Left lung (tissue), 10 donors: Measurements from ENCODE around the gene ZNF536. TPM values are rescaled to one million over a fixed set of nuclear protein-coding genes. Genes with fewer than 3 reads are reported as not detected.

Source experiments
- ATAC-seq: fragments of 200-7000 bp; cut with Tn5 transposase; one replicate; pipeline ENCODE4 v1.9.1; 2020; ENCODE audit warnings: moderate library complexity
- DNase-seq, 4 donors: peaks; one replicate each; pipeline ENCODE4 v3.0.0-alpha.2; 2013 to 2020
- H3K27ac ChIP-seq, 2 donors: fragments of 200-600 bp; sonication (generic) in 1 of 2; one replicate each; pipeline versions ENCODE4 v1.5.0 to v1.8.0; 2020 to 2021
- H3K27me3 ChIP-seq, 2 donors: fragments of 200-600 bp; sonication (generic) in 1 of 2; one replicate each; pipeline versions ENCODE4 v1.5.0 to v1.8.0; 2020 to 2021
- H3K36me3 ChIP-seq, 2 donors: fragments of 200-600 bp; sonication (generic) in 1 of 2; one replicate each; pipeline versions ENCODE4 v1.5.0 to v1.8.0; 2020 to 2021
- H3K4me1 ChIP-seq, 2 donors: fragments of 200-600 bp; one replicate each; pipeline ENCODE4 v1.8.0; 2021
- H3K4me3 ChIP-seq, 2 donors: fragments of 200-600 bp; sonication (generic) in 1 of 2; one replicate each; pipeline versions ENCODE4 v1.5.0 to v1.8.0; 2020 to 2021; ENCODE audit warnings: mild to moderate bottlenecking in 1 of 2
- H3K9me3 ChIP-seq, 2 donors: fragments of 200-600 bp; sonication (generic) in 1 of 2; one replicate each; pipeline versions ENCODE4 v1.5.0 to v1.8.0; 2020 to 2021
- intact Hi-C, 2 donors: fragments of 100-400 bp; cut with DNase I; formaldehyde crosslinking; loops; one replicate each; pipeline versions ENCODE4 v1.11.2 to v1.14.2; 2022
- polyA plus RNA-seq, 6 donors: library from polyadenylated mRNA; unstranded; fragments of 120-200 nt; gene quantifications; one replicate each; pipeline ENCODE4 v1.2.1, GENCODE V29; 2013; ENCODE audit not compliant: insufficient read length in 6 of 6
- total RNA-seq, 2 donors: library from RNA; stranded (reverse); fragmentation: NEBNext Ultra II Directional; extraction: Animal tissue kit (Norgen Biotek cat#: 25700); gene quantifications; one replicate each; pipeline ENCODE4 v1.2.1, GENCODE V29; 2021
- TF ChIP-seq, protein P1 (sequence below), 2 donors: fragments of 200-600 bp; sonication (generic) in 1 of 2; IDR thresholded peaks; one replicate each; pipeline versions ENCODE4 v1.5.0 to v1.8.0; 2021; ENCODE audit warnings: antibody characterized with exemption in 2 of 2
- donor health status: DM: no; HTN: yes; CAD: no.
- donor health status: DM: no; HTN: no; CAD: no.

ZNF536 gene
- total and polyA plus RNA-seq, 8 donors: 0.50 to 6.5 (median 3.6) TPM

DNA sequence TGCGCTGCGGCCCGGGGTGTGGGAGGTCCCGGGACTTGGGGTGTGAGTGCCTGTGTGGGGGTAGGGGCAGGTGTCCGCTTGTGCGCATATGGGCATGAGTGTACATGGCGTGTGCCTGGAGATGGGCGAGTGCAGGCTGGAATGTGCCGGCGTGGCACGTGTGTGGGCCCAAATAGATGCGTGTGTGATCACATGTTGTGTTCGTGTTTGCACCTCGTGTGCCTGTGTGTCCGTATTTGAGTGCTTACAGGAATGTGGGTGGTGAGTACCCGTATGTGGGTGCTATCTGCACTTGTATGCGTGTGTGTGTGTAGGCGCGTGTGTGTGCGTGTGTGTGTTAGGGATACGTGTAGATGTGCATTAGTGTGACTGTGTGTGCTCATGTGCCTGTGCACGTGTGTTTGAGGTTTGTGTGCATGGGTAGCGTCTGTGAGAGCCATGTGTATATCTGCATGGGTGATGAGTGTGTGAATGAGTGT, 3.4 kb downstream of the ZNF536 start:
- no peaks in the 10 kb centered on the region for H3K9me3 ChIP-seq
- no peak overlapping the region for H3K4me3 ChIP-seq
- intact Hi-C loops: no loop called here
- DNase-seq (no peak), ATAC-seq (no peak)
- TF ChIP-seq, protein P1, sequence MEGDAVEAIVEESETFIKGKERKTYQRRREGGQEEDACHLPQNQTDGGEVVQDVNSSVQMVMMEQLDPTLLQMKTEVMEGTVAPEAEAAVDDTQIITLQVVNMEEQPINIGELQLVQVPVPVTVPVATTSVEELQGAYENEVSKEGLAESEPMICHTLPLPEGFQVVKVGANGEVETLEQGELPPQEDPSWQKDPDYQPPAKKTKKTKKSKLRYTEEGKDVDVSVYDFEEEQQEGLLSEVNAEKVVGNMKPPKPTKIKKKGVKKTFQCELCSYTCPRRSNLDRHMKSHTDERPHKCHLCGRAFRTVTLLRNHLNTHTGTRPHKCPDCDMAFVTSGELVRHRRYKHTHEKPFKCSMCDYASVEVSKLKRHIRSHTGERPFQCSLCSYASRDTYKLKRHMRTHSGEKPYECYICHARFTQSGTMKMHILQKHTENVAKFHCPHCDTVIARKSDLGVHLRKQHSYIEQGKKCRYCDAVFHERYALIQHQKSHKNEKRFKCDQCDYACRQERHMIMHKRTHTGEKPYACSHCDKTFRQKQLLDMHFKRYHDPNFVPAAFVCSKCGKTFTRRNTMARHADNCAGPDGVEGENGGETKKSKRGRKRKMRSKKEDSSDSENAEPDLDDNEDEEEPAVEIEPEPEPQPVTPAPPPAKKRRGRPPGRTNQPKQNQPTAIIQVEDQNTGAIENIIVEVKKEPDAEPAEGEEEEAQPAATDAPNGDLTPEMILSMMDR (IDR thresholded peaks at IDR 0.05): no peak
- H3K27ac ChIP-seq: no peak overlapping the region
- no peaks in the 10 kb centered on the region for H3K4me1 ChIP-seq
- peaks cover 23 to 64% of the 10 kb centered on the region in 2 donors for H3K27me3 ChIP-seq
- no peaks in the 10 kb centered on the region for H3K36me3 ChIP-seq

DNA sequence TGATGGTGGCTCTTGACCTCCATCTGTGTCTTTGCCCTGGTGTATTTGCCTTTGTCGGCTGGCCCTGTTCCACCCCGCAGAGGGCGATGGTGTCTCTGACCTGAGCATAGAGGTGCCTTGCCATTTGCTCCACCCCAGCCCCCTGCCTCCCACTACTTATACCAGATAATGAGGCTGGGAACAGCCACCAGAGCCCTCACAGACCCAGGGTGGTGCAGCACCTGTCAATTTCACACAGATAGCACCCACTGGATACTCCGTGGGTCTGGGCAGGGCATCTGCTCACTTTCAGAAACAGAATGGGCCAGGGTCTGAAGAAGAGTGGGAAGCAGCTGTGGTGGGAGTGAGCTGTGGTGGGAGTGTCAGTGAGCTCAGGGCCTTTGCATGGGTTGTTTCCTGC, 4.1 kb downstream of the ZNF536 start:
- H3K4me3 ChIP-seq: no peak overlapping the region
- no peaks in the 10 kb centered on the region for H3K4me1 ChIP-seq
- H3K27me3 ChIP-seq: peaks cover 23 to 64% of the 10 kb centered on the region in 2 donors
- H3K36me3 ChIP-seq: no peaks in the 10 kb centered on the region
- no peak for ATAC-seq
- H3K27ac ChIP-seq: no peak overlapping the region
- intact Hi-C loops: no loop called here
- DNase-seq: no peak
- TF ChIP-seq, protein P1 (IDR thresholded peaks at IDR 0.05): no peak
- no peaks in the 10 kb centered on the region for H3K9me3 ChIP-seq

DNA sequence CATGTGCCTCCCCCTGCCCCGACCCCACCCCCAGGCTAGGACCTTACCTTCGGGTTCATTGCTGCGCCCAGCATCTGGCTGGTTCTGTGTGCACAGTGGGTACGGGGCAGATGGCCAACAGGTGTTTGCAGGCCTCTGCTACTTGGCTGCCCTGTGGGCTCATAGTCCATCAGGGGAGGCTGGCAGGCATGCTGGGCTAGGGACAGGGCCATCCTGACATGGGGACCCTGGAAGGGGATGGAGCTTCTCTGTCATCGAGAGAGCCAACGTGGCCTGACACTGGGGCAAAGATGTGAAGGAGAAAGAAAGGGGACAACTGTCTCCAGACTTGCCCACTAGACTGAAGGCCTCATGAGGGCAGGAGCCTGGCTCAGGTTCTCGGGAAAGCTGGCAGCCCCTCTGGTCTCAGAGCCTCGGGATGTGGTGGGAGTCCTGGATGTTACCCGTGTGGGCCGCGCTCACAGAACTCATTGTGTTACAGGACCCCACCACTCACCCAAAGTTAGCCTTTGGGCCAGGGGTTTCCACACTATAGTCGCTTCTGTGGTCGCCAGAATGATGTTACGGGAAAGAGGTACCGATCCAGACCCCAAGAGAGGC, 4.7 kb downstream of the ZNF536 start:
- no peak overlapping the region for H3K27ac ChIP-seq
- H3K4me3 ChIP-seq: no peak overlapping the region
- no peaks in the 10 kb centered on the region for H3K36me3 ChIP-seq
- no peak for DNase-seq
- TF ChIP-seq, protein P1 (IDR thresholded peaks at IDR 0.05): no peak
- H3K9me3 ChIP-seq: no peaks in the 10 kb centered on the region
- ATAC-seq: no peak
- H3K4me1 ChIP-seq: no peaks in the 10 kb centered on the region
- H3K27me3 ChIP-seq: peaks cover 23 to 64% of the 10 kb centered on the region in 2 donors
- intact Hi-C loops: no loop called here

DNA sequence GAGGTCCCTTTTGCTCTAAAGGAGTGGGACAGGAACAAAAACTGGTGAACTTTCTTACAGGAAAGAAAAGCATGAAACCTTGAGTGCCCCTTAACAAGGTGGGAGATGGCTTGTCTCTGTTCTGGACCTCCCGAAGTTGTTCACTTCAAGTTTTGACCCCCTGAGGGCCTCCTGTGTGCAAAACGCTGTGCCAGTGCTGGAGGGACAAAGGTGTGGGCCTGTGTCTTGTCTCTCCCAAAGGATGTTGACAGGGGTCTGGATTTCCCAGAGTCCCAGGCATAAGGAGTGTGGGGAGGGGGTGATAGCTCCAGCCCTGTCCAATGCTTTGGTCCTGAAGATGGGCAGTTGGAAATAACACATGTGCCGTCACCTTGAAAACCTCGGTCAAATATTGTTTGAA, 6.5 kb downstream of the ZNF536 start:
- Histone ChIP-seq H3K36me3 (no peaks in the 10 kb centered on the region), H3K27me3 (peaks cover 19 to 46% of the 10 kb centered on the region in 2 donors), H3K27ac (no peak overlapping the region), H3K9me3 (no peaks in the 10 kb centered on the region), H3K4me3 (no peak overlapping the region), H3K4me1 (no peaks in the 10 kb centered on the region)
- DNase-seq (no peak), ATAC-seq (no peak)
- TF ChIP-seq, protein P1 (IDR thresholded peaks at IDR 0.05): no peak
- intact Hi-C loops: no loop called here

DNA sequence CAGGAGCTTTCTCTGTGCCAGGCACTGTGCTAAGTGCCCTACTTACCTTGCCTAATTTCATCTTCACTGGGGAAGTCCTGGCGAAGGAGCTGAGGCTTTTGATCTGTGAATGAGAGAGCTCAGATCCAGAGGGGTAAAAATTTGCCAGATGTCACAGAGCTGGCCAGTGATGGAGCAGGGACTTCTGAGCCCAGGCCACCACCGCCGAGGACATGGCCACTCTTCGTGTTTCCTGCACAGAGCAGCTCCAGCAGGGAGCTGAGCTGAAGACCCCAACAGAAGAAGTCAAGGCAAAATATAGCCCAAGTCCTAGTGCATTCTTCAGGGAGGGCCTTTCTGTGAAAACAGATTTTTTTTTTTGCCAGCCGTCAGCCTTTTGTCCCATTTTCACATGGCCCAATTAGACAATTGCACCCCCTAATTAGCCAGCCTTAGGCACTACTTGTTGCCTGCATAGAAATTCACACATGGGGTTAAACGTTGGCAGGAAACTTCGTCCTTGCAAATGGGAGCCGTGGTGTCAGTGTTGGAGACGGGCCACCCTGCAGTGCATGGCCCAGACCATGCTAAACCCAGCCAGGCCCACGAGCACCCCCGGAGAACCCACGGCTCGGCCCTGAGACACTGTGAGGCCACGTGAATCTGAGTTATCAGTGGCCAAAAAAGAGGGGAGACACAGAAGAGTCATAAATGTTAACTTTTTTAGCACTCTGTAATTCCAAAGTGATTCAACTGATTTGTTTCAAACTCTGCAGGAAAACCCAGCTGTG, 7.8 kb downstream of the ZNF536 start:
- Histone ChIP-seq H3K27ac (no peak overlapping the region), H3K4me1 (no peaks in the 10 kb centered on the region), H3K27me3 (peaks cover 6 to 33% of the 10 kb centered on the region in 2 donors), H3K4me3 (no peak overlapping the region), H3K9me3 (no peaks in the 10 kb centered on the region), H3K36me3 (no peaks in the 10 kb centered on the region)
- DNase-seq (no peak), ATAC-seq (no peak)
- TF ChIP-seq, protein P1 (IDR thresholded peaks at IDR 0.05): no peak
- intact Hi-C loops: no loop called here
